HG03439 (cell line): ENCODE results near the gene CDC42SE1.

Experiments
- ATAC-seq: cut with Tn5 transposase; IDR thresholded peaks from one replicate; pipeline ENCODE4 v1.9.1; 2021; ENCODE audit warnings: mild to moderate bottlenecking, moderate library complexity; ENCODE audit not compliant: unreplicated experiment

The CDC42SE1 gene

GRCh38 chr1:151009674-151010345 lies 49.6 kb downstream of the CDC42SE1 start:
- no peak for ATAC-seq

GRCh38 chr1:151009206-151009587 lies 50.2 kb downstream of the CDC42SE1 start:
- ATAC-seq, result no peak

- peak; percentile 82 for ATAC-seq
Measured at GRCh38 chr1:151008244-151009205, 50.9 kb downstream of the CDC42SE1 start, which contains the start of gene PRUNE1. Gene PRUNE1, plus strand, starts transcription at chr1:151008449. Its CDS starts 184 bp downstream, at chr1:151008633.

- peak; percentile 5 for ATAC-seq
Measured at GRCh38 chr1:151007853-151008243, 51.6 kb downstream of the CDC42SE1 start.

- ATAC-seq, result no peak
Measured at GRCh38 chr1:151006327-151007052, 52.9 kb downstream of the CDC42SE1 start, which contains the start of gene MINDY1. Gene MINDY1, minus strand, starts transcription at chr1:151006902. Its CDS starts 4,285 bp downstream, at chr1:151002617.

- ATAC-seq, result no peak
Measured at GRCh38 chr1:151005729-151006319, 53.6 kb downstream of the CDC42SE1 start.

GRCh38 chr1:151003180-151003579 lies 56.2 kb downstream of the CDC42SE1 start:
- no peak for ATAC-seq

- no peak for ATAC-seq
Measured at GRCh38 chr1:151002611-151003010, 56.8 kb downstream of the CDC42SE1 start.

- no peak for ATAC-seq
Measured at GRCh38 chr1:151002051-151002450, 57.4 kb downstream of the CDC42SE1 start.

GRCh38 chr1:151001602-151002001 lies 57.8 kb downstream of the CDC42SE1 start:
- ATAC-seq, result no peak
